ENCODE measurements around the gene KIF2C. TPM values are rescaled to one million over a fixed set of nuclear protein-coding genes. Genes with fewer than 3 reads are reported as not detected.
A peak's percentile ranks its signal among the peaks of the same experiment; 100 is the strongest.

Gene KIF2C
- total RNA-seq, 4 donors from 2014 or later = 2.1 to 5.0 (median 3.9) TPM

GRCh38 chr1:44801491-44802305, 62.1 kb downstream of the KIF2C start:
- DNase-seq (ENCODE audit: low spot score in 2 of 2) = peak in 1 of 2 donors; percentile 79
- Histone ChIP-seq H3K27me3 (no peaks in the 10 kb centered on the region), H3K4me1 (peaks cover 51% of the 10 kb centered on the region), H3K4me3 (peak overlapping the region; percentile 82), H3K27ac (peak overlapping the region; percentile 50), H3K9me3 (no peaks in the 10 kb centered on the region), H3K36me3 (peaks cover 44% of the 10 kb centered on the region)
- TF ChIP-seq EP300 (IDR thresholded peaks at IDR 0.05) (no peak), POLR2AphosphoS5 (IDR thresholded peaks at IDR 0.05) (no peak), POLR2A (IDR thresholded peaks at IDR 0.05) (no peak), CTCF (IDR thresholded peaks at IDR 0.05) (no peak)
- WGBS = 46% methylated on average over 13 of the region's 13 CpGs

GRCh38 chr1:44802306-44803061, 62.8 kb downstream of the KIF2C start:
- WGBS = 79% methylated on average over 10 of the region's 13 CpGs
- DNase-seq (ENCODE audit: low spot score in 2 of 2) = peak in 1 of 2 donors; percentile 71
- TF ChIP-seq POLR2AphosphoS5 (IDR thresholded peaks at IDR 0.05) (no peak), EP300 (IDR thresholded peaks at IDR 0.05) (no peak), CTCF (IDR thresholded peaks at IDR 0.05) (no peak), POLR2A (IDR thresholded peaks at IDR 0.05) (no peak)
- H3K27me3 ChIP-seq = no peaks in the 10 kb centered on the region
- H3K4me1 ChIP-seq = peaks cover 59% of the 10 kb centered on the region
- peak overlapping the region; percentile 50 for H3K27ac ChIP-seq
- peak overlapping the region; percentile 82 for H3K4me3 ChIP-seq
- H3K36me3 ChIP-seq = peaks cover 44% of the 10 kb centered on the region
- H3K9me3 ChIP-seq = no peaks in the 10 kb centered on the region

GRCh38 chr1:44803062-44803311, 63.4 kb downstream of the KIF2C start:
- Histone ChIP-seq H3K27ac (no peak overlapping the region), H3K9me3 (no peaks in the 10 kb centered on the region), H3K27me3 (no peaks in the 10 kb centered on the region), H3K4me1 (peaks cover 64% of the 10 kb centered on the region), H3K4me3 (no peak overlapping the region), H3K36me3 (peaks cover 44% of the 10 kb centered on the region)
- TF ChIP-seq CTCF (IDR thresholded peaks at IDR 0.05) (no peak), POLR2AphosphoS5 (IDR thresholded peaks at IDR 0.05) (no peak), POLR2A (IDR thresholded peaks at IDR 0.05) (no peak)
- DNase-seq (ENCODE audit: low spot score in 2 of 2) = peak in 1 of 2 donors; percentile 66
- 93% methylated on average over 9 of the region's 9 CpGs for WGBS

- no peak overlapping the region for H3K4me3 ChIP-seq
Observed at GRCh38 chr1:44803312-44804095, 63.9 kb downstream of the KIF2C start.

More at GRCh38 chr1:44803312-44804095, 63.9 kb downstream of the KIF2C start:
- Histone ChIP-seq H3K27me3 (no peaks in the 10 kb centered on the region), H3K36me3 (peaks cover 44% of the 10 kb centered on the region), H3K9me3 (no peaks in the 10 kb centered on the region), H3K4me1 (peaks cover 69% of the 10 kb centered on the region), H3K27ac (peak overlapping the region; percentile 35)
- 76% methylated on average over 3 of the region's 13 CpGs for WGBS
- no peak for TF ChIP-seq CTCF (IDR thresholded peaks at IDR 0.05)
- TF ChIP-seq POLR2AphosphoS5 (IDR thresholded peaks at IDR 0.05) = no peak
- no peak for TF ChIP-seq EP300 (IDR thresholded peaks at IDR 0.05)
- TF ChIP-seq POLR2A (IDR thresholded peaks at IDR 0.05) = no peak
- peak; percentile 69 to 75 for DNase-seq (ENCODE audit: low spot score in 2 of 2)

Measured in suprapubic skin (tissue), 4 donors.